Measurements from ENCODE around the gene SLC1A5. TPM values are rescaled to one million over a fixed set of nuclear protein-coding genes. Genes with fewer than 3 reads are reported as not detected.

The SLC1A5 gene
- total RNA-seq, 1 donor from 2014 or later = 39.5 TPM

GRCh38 chr19:46728208-46728607 is 60.2 kb downstream of the SLC1A5 start:
- Mint-ChIP-seq H3K4me1 (peaks cover 19% of the 10 kb centered on the region), H3K27me3 (ENCODE audit: insufficient read depth, low read depth) (peaks cover 6% of the 10 kb centered on the region), H3K9me3 (no peaks in the 10 kb centered on the region), H3K36me3 (peaks cover 29% of the 10 kb centered on the region), H3K4me3 (no peak overlapping the region), H3K27ac (no peak overlapping the region)
- Histone ChIP-seq H3K4me2 (no peak overlapping the region), H4K20me1 (ENCODE audit: low read depth) (peaks cover 71% of the 10 kb centered on the region), H3K27me3 (no peaks in the 10 kb centered on the region), H3K9ac (no peak overlapping the region), H3K36me3 (no peaks in the 10 kb centered on the region), H3F3A (ENCODE audit: low read depth) (no peaks in the 10 kb centered on the region), H3K4me1 (no peaks in the 10 kb centered on the region), H3K9me3 (ENCODE audit: low read depth) (no peaks in the 10 kb centered on the region), H3K4me3 (no peak overlapping the region), H2AFZ (replicated peaks) (no peak overlapping the region), H3K79me2 (ENCODE audit: low read depth) (peaks cover 16% of the 10 kb centered on the region), H3K27ac (no peak overlapping the region)
- no peak for DNase-seq (ENCODE audit: low spot score)
- TF ChIP-seq EZH2 (IDR thresholded peaks at IDR 0.05) = no peak
- TF ChIP-seq EZH2phosphoT487 (IDR thresholded peaks at IDR 0.05) = no peak
- TF ChIP-seq, protein P1, sequence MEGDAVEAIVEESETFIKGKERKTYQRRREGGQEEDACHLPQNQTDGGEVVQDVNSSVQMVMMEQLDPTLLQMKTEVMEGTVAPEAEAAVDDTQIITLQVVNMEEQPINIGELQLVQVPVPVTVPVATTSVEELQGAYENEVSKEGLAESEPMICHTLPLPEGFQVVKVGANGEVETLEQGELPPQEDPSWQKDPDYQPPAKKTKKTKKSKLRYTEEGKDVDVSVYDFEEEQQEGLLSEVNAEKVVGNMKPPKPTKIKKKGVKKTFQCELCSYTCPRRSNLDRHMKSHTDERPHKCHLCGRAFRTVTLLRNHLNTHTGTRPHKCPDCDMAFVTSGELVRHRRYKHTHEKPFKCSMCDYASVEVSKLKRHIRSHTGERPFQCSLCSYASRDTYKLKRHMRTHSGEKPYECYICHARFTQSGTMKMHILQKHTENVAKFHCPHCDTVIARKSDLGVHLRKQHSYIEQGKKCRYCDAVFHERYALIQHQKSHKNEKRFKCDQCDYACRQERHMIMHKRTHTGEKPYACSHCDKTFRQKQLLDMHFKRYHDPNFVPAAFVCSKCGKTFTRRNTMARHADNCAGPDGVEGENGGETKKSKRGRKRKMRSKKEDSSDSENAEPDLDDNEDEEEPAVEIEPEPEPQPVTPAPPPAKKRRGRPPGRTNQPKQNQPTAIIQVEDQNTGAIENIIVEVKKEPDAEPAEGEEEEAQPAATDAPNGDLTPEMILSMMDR (IDR thresholded peaks at IDR 0.05) = no peak

GRCh38 chr19:46727757-46728156 is 60.6 kb downstream of the SLC1A5 start:
- Histone ChIP-seq H3K9ac (no peak overlapping the region), H3K27me3 (no peaks in the 10 kb centered on the region), H2AFZ (replicated peaks) (no peak overlapping the region), H3K4me3 (no peak overlapping the region), H3K9me3 (ENCODE audit: low read depth) (no peaks in the 10 kb centered on the region), H3K79me2 (ENCODE audit: low read depth) (peaks cover 11% of the 10 kb centered on the region), H4K20me1 (ENCODE audit: low read depth) (peaks cover 67% of the 10 kb centered on the region), H3F3A (ENCODE audit: low read depth) (no peaks in the 10 kb centered on the region), H3K36me3 (no peaks in the 10 kb centered on the region), H3K4me2 (no peak overlapping the region), H3K27ac (no peak overlapping the region), H3K4me1 (no peaks in the 10 kb centered on the region)
- Mint-ChIP-seq H3K36me3 (peaks cover 29% of the 10 kb centered on the region), H3K4me3 (no peak overlapping the region), H3K9me3 (no peaks in the 10 kb centered on the region), H3K4me1 (peaks cover 19% of the 10 kb centered on the region), H3K27me3 (ENCODE audit: insufficient read depth, low read depth) (peaks cover 4% of the 10 kb centered on the region), H3K27ac (no peak overlapping the region)
- TF ChIP-seq, protein P1 (IDR thresholded peaks at IDR 0.05) = no peak
- TF ChIP-seq EZH2phosphoT487 (IDR thresholded peaks at IDR 0.05) = no peak
- no peak for TF ChIP-seq EZH2 (IDR thresholded peaks at IDR 0.05)
- no peak for DNase-seq (ENCODE audit: low spot score)

GRCh38 chr19:46726971-46727501 is 61.4 kb downstream of the SLC1A5 start:
- Histone ChIP-seq H3K9ac (no peak overlapping the region), H3K4me2 (no peak overlapping the region), H3K27ac (no peak overlapping the region), H3K9me3 (ENCODE audit: low read depth) (no peaks in the 10 kb centered on the region), H2AFZ (replicated peaks) (no peak overlapping the region), H3K4me3 (no peak overlapping the region), H3K36me3 (no peaks in the 10 kb centered on the region), H4K20me1 (ENCODE audit: low read depth) (peaks cover 60% of the 10 kb centered on the region), H3K79me2 (ENCODE audit: low read depth) (peaks cover 8% of the 10 kb centered on the region), H3K4me1 (no peaks in the 10 kb centered on the region), H3K27me3 (no peaks in the 10 kb centered on the region), H3F3A (ENCODE audit: low read depth) (no peaks in the 10 kb centered on the region)
- DNase-seq (ENCODE audit: low spot score) = no peak
- TF ChIP-seq, protein P1 (IDR thresholded peaks at IDR 0.05) = no peak
- TF ChIP-seq EZH2 (IDR thresholded peaks at IDR 0.05) = no peak
- TF ChIP-seq EZH2phosphoT487 (IDR thresholded peaks at IDR 0.05) = no peak
- Mint-ChIP-seq H3K4me1 (peaks cover 22% of the 10 kb centered on the region), H3K9me3 (no peaks in the 10 kb centered on the region), H3K4me3 (no peak overlapping the region), H3K36me3 (peaks cover 29% of the 10 kb centered on the region), H3K27me3 (ENCODE audit: insufficient read depth, low read depth) (peaks cover 4% of the 10 kb centered on the region), H3K27ac (peak overlapping the region; percentile 59)

Measured in neural progenitor cell (in vitro differentiated cells).